B cell (primary cell): ENCODE measurements around the gene ADARB2. TPM values are rescaled to one million over a fixed set of nuclear protein-coding genes. Genes with fewer than 3 reads are reported as not detected.

Source experiments
- ATAC-seq: fragments of 200-7000 bp; cut with Tn5 transposase; one replicate; pipeline ENCODE4 v1.10.0; 2021; ENCODE audit warnings: low read depth, mild to moderate bottlenecking, moderate number of reproducible peaks, moderate library complexity
- CTCF ChIA-PET: fragments of 350-600 bp; sonication (Branson Sonifier 250); formaldehyde crosslinking; loops from one replicate; lab custom pipeline; 2021; ENCODE audit warnings: antibody characterized with exemption, inconsistent platforms; lab: Charles Lee
- POLR2A ChIA-PET: fragments of 350-600 bp; sonication (Branson Sonifier 250); formaldehyde crosslinking; loops from one replicate; lab custom pipeline; 2021; ENCODE audit warnings: antibody characterized with exemption; lab: Charles Lee
- DNase-seq: peaks from one replicate; pipeline ENCODE4 v3.0.0; 2013
- H2AFZ ChIP-seq: 2 replicates; pipeline ENCODE4 v1.6.1; 2012; ENCODE audit warnings: mild to moderate bottlenecking, low read depth, low read length; ENCODE audit not compliant: insufficient read depth, poor library complexity, severe bottlenecking
- H3K27ac ChIP-seq, 2 donors: 1 replicate in 1 of 2; 2 replicates in 1 of 2; pipeline ENCODE4 v1.5.1; 2012 to 2013; ENCODE audit warnings: low read length in 2 of 2, mild to moderate bottlenecking in 2 of 2, moderate library complexity in 1 of 2
- H3K27me3 ChIP-seq, 4 experiments: fragments of 200-600 bp in 1 of 4; sonication (generic) in 1 of 4; replicated peaks in 1 of 4; 1 replicate in 2 of 4; 2 replicates in 2 of 4; pipeline versions ENCODE4 v1.6.1 to v1.7.0; 2013 to 2016; ENCODE audit warnings: low read length in 3 of 4, mild to moderate bottlenecking in 2 of 4, mixed read lengths in 1 of 4, moderate library complexity in 1 of 4; ENCODE audit not compliant: insufficient read depth in 4 of 4, control insufficient read depth in 3 of 4; ENCODE audit errors: control extremely low read depth in 1 of 4
- H3K36me3 ChIP-seq, 2 experiments: replicated peaks in 1 of 2; 1 replicate in 1 of 2; 2 replicates in 1 of 2; pipeline versions ENCODE4 v1.6.1 to v1.7.1; 2013; ENCODE audit warnings: low read length in 1 of 2; ENCODE audit not compliant: insufficient read depth in 2 of 2, control insufficient read depth in 1 of 2; ENCODE audit errors: control extremely low read depth in 1 of 2, extremely low read depth in 1 of 2
- H3K4me1 ChIP-seq, 2 donors: fragments of 200-600 bp in 1 of 2; sonication (generic) in 1 of 2; 1 replicate in 1 of 2; 2 replicates in 1 of 2; pipeline versions ENCODE4 v1.5.1 to v1.6.1; 2013 to 2017; ENCODE audit warnings: low read length in 2 of 2; ENCODE audit not compliant: control insufficient read depth in 2 of 2, insufficient read depth in 2 of 2
- H3K4me2 ChIP-seq: replicated peaks from 2 replicates; pipeline ENCODE3; 2012; ENCODE audit warnings: mild to moderate bottlenecking, low read depth, low read length; ENCODE audit not compliant: poor library complexity, severe bottlenecking
- H3K4me3 ChIP-seq, 5 experiments: fragments of 200-600 bp in 1 of 5; sonication (generic) in 1 of 5; 1 replicate in 3 of 5; 2 replicates in 2 of 5; pipeline versions ENCODE4 v1.5.1 to v1.7.0; 2011 to 2016; ENCODE audit warnings: low read length in 4 of 5, mild to moderate bottlenecking in 4 of 5, low read depth in 2 of 5, control low read depth in 1 of 5, moderate library complexity in 1 of 5; ENCODE audit not compliant: insufficient read depth in 1 of 5; ENCODE audit errors: control extremely low read depth in 1 of 5, extremely low read depth in 1 of 5
- H3K79me2 ChIP-seq: fragments of 200-600 bp; sonication (generic); one replicate; pipeline ENCODE4 v1.6.0; 2016; ENCODE audit warnings: low read length; ENCODE audit not compliant: control insufficient read depth, insufficient read depth
- H3K9ac ChIP-seq: fragments of 200-600 bp; sonication (generic); 2 replicates; pipeline ENCODE4 v1.6.1; 2017; ENCODE audit warnings: mild to moderate bottlenecking, low read length, moderate library complexity
- H3K9me3 ChIP-seq, 3 donors: one replicate each; pipeline versions ENCODE4 v1.6.1 to v1.7.1; 2013; ENCODE audit warnings: low read length in 2 of 3; ENCODE audit not compliant: control insufficient read depth in 2 of 3, insufficient read depth in 1 of 3; ENCODE audit errors: control extremely low read depth in 1 of 3
- H4K20me1 ChIP-seq: 2 replicates; pipeline ENCODE4 v1.6.0; 2012; ENCODE audit warnings: mild to moderate bottlenecking, low read length; ENCODE audit not compliant: insufficient read depth, control insufficient read depth, poor library complexity, severe bottlenecking
- H3K27ac Mint-ChIP-seq: one replicate; pipeline ENCODE4 v1.8.0; 2021; ENCODE audit warnings: mixed read lengths
- H3K27me3 Mint-ChIP-seq: one replicate; pipeline ENCODE4 v1.8.0; 2021; ENCODE audit warnings: mixed read lengths
- H3K4me1 Mint-ChIP-seq: one replicate; pipeline ENCODE4 v1.8.0; 2021; ENCODE audit warnings: mixed read lengths
- H3K4me3 Mint-ChIP-seq: one replicate; pipeline ENCODE4 v1.8.0; 2021; ENCODE audit warnings: mixed read lengths
- H3K9me3 Mint-ChIP-seq: one replicate; pipeline ENCODE4 v1.8.0; 2022; ENCODE audit warnings: mixed read lengths; ENCODE audit not compliant: insufficient read depth
- EZH2 ChIP-seq: IDR thresholded peaks from 2 replicates; pipeline ENCODE4 v1.6.1; 2012; ENCODE audit warnings: borderline replicate concordance, low read depth, mild to moderate bottlenecking, moderate library complexity, low read length; ENCODE audit not compliant: insufficient read depth, poor library complexity, severe bottlenecking
- WGBS: methylation state at CpG from one replicate; pipeline ENCODE4 v1.1.5; 2013; ENCODE audit warnings: missing lambda C conversion rate; ENCODE audit not compliant: insufficient coverage; 5-methylcytosine and 5-hydroxymethylcytosine counted together
- intact Hi-C: fragments of 100-400 bp; cut with micrococcal nuclease; formaldehyde crosslinking; loops from one replicate; pipeline ENCODE4 v1.10.0; 2022
- polyA plus RNA-seq: library from polyadenylated mRNA; depleted of rRNA; stranded (reverse); fragments of >200 nt; gene quantifications from 2 replicates; pipeline ENCODE4 v1.2.3, GENCODE V29; 2012
- total RNA-seq, 2 donors: library from RNA; stranded (reverse); fragments of 120-200 nt in 1 of 2; gene quantifications; 1 replicate in 1 of 2; 2 replicates in 1 of 2; pipeline versions ENCODE4 v1.2.3 to v1.2.4, GENCODE V29; 2013 to 2022
- TF ChIP-seq, protein P1 (sequence below): fragments of 200-600 bp; IDR thresholded peaks from one replicate; pipeline ENCODE4 v1.8.0; 2022; ENCODE audit warnings: antibody characterized with exemption, mild to moderate bottlenecking

Gene ADARB2
- total and polyA plus RNA-seq, 2 donors (not counting 1 experiment from before 2014, with no cell fraction given), result 0.13 to 0.96 TPM

DNA sequence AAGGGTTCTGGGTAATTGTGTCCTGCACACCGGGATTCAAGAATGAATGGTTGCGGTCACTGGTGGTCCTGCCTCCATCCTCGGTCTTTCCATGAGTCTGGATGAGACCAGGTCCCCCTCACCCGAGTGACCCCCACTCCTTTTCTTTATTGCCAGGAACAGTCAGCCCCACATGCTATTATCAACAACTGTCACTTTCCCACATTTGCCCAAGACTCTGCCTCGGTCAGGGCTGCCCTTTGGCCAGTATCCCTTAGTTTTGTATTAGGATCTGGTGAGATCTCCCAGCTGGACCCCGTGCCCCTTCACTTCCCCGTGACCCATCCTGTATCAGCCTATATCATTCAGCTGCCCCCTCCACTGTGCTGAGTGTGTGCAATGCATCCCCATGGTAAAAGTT lies 288.3 kb downstream of the ADARB2 start:
- Histone ChIP-seq H3K4me3 (no peak overlapping the region), H3K27me3 (no peaks in the 10 kb centered on the region), H3K27ac (no peak overlapping the region), H3K36me3 (no peaks in the 10 kb centered on the region), H3K79me2 (no peaks in the 10 kb centered on the region), H3K4me2 (no peak overlapping the region), H4K20me1 (no peaks in the 10 kb centered on the region), H3K4me1 (peaks cover 14 to 20% of the 10 kb centered on the region in 2 donors), H3K9ac (no peak overlapping the region), H2AFZ (no peak overlapping the region), H3K9me3 (peaks cover 2 to 18% (median 6%) of the 10 kb centered on the region in 3 donors)
- 96% methylated on average over 6 of the region's 7 CpGs for WGBS
- TF ChIP-seq, protein P1, sequence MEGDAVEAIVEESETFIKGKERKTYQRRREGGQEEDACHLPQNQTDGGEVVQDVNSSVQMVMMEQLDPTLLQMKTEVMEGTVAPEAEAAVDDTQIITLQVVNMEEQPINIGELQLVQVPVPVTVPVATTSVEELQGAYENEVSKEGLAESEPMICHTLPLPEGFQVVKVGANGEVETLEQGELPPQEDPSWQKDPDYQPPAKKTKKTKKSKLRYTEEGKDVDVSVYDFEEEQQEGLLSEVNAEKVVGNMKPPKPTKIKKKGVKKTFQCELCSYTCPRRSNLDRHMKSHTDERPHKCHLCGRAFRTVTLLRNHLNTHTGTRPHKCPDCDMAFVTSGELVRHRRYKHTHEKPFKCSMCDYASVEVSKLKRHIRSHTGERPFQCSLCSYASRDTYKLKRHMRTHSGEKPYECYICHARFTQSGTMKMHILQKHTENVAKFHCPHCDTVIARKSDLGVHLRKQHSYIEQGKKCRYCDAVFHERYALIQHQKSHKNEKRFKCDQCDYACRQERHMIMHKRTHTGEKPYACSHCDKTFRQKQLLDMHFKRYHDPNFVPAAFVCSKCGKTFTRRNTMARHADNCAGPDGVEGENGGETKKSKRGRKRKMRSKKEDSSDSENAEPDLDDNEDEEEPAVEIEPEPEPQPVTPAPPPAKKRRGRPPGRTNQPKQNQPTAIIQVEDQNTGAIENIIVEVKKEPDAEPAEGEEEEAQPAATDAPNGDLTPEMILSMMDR, result no peak
- no peak for TF ChIP-seq EZH2
- Mint-ChIP-seq H3K4me3 (no peak overlapping the region), H3K27me3 (no peaks in the 10 kb centered on the region), H3K27ac (no peak overlapping the region), H3K9me3 (peaks cover 2% of the 10 kb centered on the region), H3K4me1 (peaks cover 31% of the 10 kb centered on the region)
- ChIA-PET POLR2A (no interaction called here), CTCF (no interaction called here)
- DNase-seq (no peak), ATAC-seq (no peak)
- intact Hi-C loops, result no loop called here

GRCh38 chr10:1448252-1448930 lies 288.9 kb downstream of the ADARB2 start:
- no peak overlapping the region for H3K4me3 ChIP-seq
- H3K9me3 ChIP-seq, result peaks cover 2 to 18% (median 6%) of the 10 kb centered on the region in 3 donors
- Mint-ChIP-seq H3K4me3 (no peak overlapping the region), H3K4me1 (peaks cover 25% of the 10 kb centered on the region), H3K27ac (no peak overlapping the region), H3K9me3 (peaks cover 2% of the 10 kb centered on the region), H3K27me3 (no peaks in the 10 kb centered on the region)
- peaks cover 8 to 14% of the 10 kb centered on the region in 2 donors for H3K4me1 ChIP-seq
- DNase-seq (no peak), ATAC-seq (no peak)
- 60% methylated on average over 4 of the region's 4 CpGs for WGBS
- no peaks in the 10 kb centered on the region for H4K20me1 ChIP-seq
- no peaks in the 10 kb centered on the region for H3K79me2 ChIP-seq
- no peak overlapping the region for H2AFZ ChIP-seq
- H3K27me3 ChIP-seq, result no peaks in the 10 kb centered on the region
- H3K9ac ChIP-seq, result no peak overlapping the region
- H3K4me2 ChIP-seq, result no peak overlapping the region
- no peak overlapping the region for H3K27ac ChIP-seq
- no peaks in the 10 kb centered on the region for H3K36me3 ChIP-seq
- CTCF ChIA-PET, result interaction anchor here (1.1 to 1.3 kb wide), 2 partner anchors 9 to 11 kb away, joined by 3 to 4 read pairs; no protein-coding TSS in a partner anchor
- TF ChIP-seq, protein P1, result no peak
- TF ChIP-seq EZH2, result no peak
- intact Hi-C loops, result no loop called here
- POLR2A ChIA-PET, result no interaction called here
